Measurements from ENCODE around the gene ZNF397.
A peak's percentile ranks its signal among the peaks of the same experiment; 100 is the strongest.
"Not testable (repeated sequence)": the region's sequence is repeated elsewhere in the genome, so short reads cannot be mapped to it uniquely, and the experiment has no call there.

ZNF397 gene

DNA sequence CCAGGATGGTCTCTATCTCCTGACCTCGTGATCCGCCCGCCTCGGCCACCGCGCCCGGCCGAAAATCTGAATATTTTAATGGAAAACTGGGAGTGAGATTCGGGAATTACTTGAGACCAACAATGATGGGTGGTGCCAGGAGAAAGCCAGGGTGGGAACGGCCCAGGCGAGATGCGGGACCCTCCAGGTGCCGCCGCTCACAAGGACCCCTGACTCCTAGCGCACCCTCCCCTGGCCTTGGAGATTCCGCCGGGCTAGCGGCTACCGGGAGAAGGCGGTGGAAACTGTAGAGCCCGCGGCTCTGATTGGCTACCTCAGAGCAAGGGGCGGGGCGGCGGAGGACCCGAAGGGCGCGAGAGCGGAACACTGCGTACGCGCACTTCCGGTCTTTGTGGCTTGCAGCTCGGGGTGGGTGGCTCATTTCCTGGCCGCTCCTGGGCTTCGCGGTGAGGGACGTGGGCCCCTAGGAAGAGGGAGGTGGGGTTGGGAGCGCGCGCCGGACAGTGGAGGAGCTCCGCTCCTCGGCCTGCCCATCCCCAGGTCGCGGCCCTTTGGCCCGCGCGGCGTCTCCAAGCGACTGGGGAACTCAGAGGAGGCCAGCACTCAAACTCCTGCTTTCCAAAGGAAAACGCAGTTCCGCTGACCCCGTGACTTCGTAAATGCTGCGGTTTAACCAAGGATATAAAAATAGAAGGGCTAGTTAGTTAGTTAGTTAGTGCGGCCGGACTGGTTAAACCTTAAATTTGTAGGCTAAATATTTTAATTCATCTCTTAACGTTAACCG is at the start of gene ZNF397:
Gene ZNF397 (plus strand): TSS at position 371 of the 784 bp plus-strand sequence. CDS start 1,437 bp downstream, outside the sequence.
- peak; percentile 96 for DNase-seq (ENCODE audit: low read depth)

DNA sequence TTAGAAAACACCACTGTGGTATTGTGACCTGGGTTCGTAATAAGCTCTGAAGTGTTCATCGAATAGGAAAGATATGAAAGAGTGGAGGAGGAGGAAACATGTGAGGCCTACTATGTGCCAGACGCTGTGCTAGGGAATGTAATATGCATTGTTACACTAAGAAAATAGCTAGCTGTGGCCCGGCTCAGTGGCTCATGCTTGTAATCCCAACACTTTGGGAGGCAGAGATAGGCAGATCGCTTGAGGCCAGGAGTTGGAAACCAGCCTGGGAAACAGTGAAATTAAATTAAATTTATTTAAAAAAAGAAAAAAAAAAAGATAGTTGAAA is 49.2 kb upstream of the ZNF397 start:
- no peak for DNase-seq (ENCODE audit: low read depth)

DNA sequence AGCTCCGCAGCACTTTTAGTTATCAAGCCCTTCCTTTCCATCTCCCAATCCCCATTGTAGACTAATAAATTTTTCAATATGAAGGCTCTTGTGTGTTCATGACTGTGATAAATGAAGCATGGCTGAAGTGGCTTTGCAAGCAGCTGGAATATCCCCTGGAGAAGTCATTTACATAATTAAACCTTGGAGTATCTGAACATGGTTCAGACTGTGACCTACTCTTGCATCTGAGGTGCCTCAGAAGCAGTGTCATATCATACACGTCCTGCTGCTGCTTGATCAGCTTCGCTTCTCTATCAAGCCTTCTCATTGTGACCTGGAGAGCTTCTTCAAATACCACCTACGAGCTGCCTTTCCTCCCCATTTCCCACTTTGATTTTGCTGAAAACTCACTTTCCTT is 48.4 kb upstream of the ZNF397 start:
- DNase-seq (ENCODE audit: low read depth) = no peak

DNA sequence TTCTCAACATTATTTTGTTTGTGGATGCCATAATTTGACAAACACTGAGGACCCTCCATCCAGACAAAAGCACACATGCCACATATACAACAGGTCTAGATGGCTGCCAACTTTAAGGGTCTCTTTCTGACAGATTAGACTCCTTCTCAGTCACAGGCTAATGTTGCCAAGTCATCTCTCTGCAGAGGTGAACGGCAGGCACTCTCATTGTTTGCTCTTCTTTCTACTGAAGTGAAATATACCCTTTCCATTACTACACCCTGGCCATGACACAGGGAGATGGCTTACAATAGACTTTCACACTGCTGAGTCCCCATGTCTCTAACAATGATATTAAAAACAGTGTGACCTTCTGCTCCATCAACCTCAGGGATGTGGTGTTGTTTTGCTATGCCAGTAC is 47.5 kb upstream of the ZNF397 start:
- no peak for DNase-seq (ENCODE audit: low read depth)

DNA sequence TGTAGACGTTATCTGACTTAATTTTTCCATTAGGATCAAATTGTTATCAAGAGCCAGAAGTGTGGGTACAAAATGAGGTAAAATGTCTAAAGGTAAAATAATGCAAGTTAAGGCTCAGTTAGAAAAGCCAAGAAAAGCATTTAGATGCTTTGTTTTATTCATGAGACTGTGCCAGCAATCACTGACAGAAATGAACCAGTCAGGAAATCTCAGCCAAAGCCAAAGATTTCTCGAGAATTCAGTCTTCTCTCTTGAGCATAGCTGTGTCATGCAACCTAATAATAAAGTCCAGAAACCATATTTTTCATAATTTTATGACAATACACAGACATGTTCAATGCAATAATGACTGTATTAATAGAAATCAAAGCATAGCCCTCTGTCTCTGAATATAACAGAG is 43.5 kb upstream of the ZNF397 start:
- DNase-seq (ENCODE audit: low read depth) = no peak

DNA sequence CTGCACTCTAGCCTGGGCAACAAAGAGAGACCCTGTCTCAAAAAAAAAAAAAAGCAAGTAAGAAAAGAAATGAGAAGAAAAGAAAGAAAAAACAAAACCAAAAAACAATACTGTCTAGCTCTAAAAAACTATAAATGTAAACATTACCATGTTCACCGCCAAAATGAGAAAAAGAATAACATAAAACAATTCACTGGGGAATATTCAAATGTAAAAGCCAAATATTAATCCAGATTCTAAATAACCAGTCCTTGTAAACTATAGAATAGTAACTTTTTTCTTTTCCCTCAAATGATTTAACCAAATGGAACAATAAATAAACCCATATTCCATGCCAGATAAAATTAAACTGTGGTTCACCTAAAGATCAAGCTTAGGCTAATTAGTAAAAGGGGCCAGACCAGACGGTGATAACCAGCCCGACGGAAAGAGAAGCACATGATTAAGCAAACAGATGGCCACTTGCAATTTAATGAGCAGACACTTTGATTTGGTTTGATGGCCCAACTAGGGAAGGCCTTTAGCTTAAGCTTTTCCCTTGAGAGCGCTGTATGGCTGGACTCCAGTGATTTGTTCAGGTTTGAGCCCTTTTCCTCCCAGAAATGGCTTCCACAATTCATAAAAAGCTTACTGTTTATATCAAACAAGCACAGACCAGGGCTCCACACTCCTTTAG is 39.4 kb upstream of the ZNF397 start:
- no peak for DNase-seq (ENCODE audit: low read depth)

DNA sequence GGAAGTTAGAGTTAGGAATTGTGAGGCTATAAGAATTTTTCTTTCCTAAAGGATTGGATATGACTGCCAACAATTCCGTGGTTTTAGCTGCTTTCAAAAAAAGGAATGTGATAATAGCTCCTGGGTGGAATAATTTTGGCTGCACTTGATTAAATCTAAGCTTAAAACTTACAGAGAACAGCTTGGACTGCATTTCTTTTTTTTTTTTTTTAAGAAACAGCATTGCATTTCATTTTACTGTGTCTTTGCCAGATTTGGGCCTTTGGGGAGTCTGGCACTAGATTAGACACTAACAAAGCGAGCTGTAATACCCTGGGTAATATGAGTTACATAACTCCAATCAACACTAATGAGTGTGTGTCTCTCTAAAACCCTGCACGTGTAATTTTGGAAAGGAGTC is 37.8 kb upstream of the ZNF397 start:
- DNase-seq (ENCODE audit: low read depth) = peak; percentile 58

DNA sequence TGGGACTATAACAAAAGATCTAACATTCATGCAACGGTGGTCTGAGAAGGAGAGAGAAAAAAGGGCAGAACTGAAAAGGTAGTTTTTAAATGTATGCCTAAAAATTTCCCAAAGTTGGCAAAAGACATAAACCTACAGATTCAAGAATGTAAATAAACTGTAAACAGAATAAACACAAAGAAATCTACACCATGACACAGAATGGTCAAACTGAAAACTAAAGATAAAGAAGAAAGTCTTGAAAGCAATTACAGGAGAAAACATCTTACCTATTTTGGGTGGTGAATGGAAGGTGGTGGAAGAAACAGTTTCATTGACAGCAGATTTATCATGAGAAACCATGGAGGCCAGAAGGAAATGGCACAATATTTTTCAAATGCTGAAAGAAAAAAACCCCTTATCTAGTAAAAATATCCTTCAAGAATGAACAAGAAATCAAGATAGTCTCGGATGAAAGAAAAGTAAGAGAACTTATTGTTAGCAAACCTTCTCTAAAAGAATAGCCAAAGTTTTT is 35.6 kb upstream of the ZNF397 start:
- DNase-seq (ENCODE audit: low read depth) = no peak

DNA sequence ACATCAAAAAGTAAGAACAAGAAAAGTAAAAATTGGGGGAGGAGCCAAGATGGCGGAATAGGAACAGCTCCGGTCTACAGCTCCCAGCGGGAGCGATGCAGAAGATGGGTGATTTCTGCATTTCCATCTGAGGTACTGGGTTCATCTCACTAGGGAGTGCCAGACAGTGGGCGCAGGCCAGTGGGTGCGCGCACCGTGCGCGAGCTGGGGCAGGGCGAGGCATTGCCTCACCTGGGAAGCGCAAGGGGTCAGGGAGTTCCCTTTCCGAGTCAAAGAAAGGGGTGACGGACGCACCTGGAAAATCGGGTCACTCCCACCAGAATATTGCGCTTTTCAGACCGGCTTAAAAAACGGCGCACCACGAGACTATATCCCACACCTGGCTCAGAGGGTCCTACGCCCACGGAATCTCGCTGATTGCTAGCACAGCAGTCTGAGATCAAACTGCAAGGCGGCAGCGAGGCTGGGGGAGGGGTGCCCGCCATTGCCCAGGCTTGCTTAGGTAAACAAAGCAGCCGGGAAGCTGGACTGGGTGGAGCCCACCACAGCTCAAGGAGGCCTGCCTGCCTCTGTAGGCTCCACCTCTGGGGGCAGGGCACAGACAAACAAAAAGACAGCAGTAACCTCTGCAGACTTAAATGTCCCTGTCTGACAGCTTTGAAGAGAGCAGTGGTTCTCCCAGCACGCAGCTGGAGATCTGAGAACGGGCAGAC is 34.9 kb upstream of the ZNF397 start:
- DNase-seq (ENCODE audit: low read depth) = not testable (repeated sequence)

DNA sequence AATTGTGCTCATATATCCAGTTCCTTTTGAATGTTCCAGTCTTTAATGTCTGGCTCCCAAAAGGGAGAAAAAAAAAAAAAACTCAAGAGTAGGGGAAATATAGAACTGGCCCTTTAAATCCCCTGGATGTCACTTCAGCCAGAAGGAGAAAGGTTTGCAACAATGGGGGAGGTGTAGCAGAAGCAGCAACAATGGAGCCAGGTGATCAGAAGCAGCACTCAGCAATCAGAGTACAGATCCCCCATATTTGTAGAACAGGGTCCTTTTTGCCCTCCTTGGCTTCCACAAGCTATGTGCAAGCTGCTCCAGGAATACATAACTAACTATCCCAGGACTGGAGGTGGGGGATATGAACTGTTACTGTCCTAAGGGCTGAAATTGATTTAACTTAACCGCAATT is 25.8 kb upstream of the ZNF397 start:
- DNase-seq (ENCODE audit: low read depth) = no peak

DNA sequence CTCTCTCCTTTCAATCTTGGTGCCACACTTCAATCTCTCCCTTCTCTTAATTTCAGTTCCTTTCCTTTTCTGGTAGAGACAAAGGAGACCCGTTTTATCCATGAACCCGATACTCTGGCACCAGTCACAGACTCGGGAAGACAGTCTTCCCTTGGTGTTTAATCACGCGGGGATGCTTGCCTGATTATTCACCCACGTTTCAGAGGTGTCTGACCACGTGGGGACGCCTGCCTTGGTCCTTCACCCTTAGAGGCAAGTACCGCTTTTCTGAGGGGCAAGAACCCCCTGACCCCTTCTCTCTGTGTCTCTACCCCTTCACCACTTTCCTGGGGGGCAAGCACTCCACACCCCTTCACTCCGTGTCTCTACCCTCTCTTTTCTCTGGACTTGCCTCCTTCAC is 24.2 kb upstream of the ZNF397 start:
- not testable (repeated sequence) for DNase-seq (ENCODE audit: low read depth)

DNA sequence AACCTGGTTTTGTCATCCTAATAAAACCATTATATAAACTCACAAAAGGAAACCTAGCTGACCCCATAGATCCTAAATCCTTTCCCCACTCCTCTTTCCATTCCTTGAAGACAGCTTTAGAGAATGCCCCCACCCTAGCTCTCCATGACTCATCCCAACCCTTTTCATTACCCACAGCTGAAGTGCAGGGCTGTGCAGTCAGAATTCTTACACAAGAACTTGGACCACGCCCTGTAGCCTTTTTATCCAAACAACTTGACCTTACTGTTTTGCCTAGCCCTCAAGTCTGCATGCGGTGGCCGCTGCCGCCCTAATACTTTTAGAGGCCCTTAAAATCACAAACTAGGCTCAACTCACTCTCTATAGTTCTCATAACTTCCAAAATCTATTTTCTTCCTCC is 21.5 kb upstream of the ZNF397 start:
- DNase-seq (ENCODE audit: low read depth) = peak; percentile 4

DNA sequence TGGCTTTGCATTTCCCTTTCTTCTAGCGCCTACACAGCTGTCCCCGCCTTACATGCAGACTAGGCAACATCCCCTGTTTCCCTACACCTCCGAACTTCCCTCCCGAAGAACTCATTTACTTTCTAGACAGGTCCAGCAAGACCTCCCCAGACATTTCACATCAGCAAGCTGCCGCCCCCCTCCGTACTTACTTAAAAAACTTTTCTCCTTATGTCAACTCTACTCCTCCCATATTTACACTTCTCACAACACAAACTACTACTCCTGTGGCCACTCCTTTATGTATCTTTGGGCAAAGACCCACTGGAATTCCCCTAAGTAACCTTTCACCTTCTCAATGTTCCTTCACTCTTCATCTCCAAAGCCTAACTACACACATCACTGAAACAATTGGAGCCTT is 20.4 kb upstream of the ZNF397 start:
- DNase-seq (ENCODE audit: low read depth) = no peak

DNA sequence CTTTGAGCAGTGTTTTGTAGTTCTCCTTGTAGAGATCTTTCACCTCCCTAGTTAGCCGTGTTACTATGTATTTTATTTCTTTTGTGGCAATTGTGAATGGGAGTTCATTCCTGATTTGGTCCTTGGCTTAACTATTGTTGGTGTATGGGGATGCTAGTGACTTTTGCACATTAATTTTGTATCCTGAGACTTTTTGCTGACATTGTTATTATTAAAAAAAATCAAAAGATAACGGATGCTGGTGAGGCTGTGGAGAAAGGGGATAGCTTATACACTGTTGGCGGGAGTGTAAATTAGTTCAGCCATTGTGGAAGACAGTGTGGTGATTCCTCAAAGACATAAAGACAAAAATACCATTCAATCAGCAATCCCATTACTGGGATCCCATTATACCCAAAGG is 17.0 kb upstream of the ZNF397 start:
- DNase-seq (ENCODE audit: low read depth) = no peak

DNA sequence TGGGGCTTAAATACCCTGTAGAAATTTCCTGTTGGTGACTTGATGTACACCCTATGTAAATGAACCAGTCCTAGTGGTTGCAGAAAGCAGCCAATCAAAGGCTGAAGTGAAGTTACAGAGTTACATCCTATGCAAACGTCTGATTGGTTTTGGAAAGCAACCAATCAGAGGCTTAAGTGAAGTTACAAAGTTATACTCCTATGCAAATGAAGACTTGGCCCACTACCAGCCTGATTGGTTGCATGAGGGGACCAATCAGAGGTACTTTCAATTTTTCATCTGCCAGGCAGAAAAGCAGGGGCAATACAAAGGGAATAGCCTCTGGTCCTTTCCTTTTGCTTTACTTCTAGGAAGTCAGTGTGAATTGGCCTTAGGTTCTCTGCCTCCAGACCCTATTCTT is 13.6 kb upstream of the ZNF397 start:
- DNase-seq (ENCODE audit: low read depth) = peak; percentile 30

DNA sequence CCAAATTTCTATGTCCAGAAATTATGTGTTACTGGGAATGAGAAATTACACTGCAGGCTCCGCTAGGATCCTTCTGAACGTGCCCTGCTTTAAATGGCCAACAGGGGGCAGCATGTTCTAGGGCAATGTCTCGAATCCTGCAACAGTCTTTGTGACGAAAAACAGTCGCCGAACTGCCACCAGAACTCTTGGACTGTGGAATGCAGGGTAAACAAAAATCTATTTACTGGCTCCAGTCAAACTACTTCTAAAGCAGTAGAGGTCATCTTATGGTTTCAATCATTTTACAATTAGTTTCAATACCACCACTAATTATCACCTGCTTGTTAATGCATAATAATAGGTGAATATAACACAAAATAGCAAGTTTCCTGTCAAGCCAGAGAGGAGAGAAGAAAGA is 9.8 kb upstream of the ZNF397 start:
- DNase-seq (ENCODE audit: low read depth) = peak; percentile 72

DNA sequence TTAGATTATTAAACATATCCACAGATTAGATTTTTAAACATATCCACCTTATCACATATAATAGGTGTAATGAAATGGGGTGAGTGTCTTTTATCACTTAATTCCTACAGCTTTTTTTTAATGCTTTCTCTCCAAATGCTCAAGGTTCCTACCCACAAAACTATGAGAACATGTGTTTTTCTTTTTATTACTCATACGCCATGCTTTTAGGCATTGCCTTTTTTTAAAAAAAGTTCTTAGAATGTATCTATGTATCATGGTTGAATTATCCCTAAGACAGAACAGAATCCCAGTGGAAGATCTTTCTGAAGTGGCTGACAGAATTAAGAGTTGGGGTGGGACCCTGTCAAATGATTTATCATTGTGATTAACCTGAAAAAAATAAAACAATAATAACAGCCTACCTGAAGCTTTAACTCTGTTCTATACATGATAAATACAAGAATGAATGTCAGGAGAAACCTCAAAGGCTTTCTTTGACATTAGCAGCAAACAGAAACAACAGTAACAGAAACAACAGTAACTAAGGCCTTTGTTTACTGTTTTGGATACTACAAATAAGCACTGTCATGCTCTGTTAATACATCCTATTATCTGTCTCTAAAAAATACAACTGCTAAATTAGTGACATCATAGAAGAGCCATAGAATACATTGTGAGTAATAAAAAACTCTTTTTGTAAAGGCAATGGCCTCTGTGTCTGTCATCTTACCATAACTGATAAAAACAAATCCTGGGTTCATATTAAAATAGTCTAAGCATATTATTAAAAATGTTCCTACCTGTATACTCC is 4.1 kb upstream of the ZNF397 start:
- DNase-seq (ENCODE audit: low read depth) = no peak

DNA sequence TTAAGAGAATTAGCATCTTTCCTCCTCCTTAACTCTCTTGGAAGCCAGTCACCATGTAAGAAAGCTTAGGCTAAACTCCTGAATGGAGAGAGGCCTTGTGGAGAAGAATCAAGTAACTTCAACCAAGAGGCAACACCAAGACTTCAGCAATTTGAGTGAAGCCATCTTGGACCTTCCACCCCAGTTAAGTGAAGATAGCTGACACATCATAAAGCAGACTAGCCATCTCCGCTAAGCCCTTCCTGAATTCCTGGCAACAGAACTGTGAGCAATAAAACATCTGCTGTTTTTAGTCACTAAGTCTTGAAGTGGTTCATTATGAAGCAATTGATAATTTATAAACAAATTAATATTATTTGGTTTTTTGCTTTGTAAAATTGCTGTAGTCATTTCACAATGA is 1.5 kb upstream of the ZNF397 start:
- no peak for DNase-seq (ENCODE audit: low read depth)

DNA sequence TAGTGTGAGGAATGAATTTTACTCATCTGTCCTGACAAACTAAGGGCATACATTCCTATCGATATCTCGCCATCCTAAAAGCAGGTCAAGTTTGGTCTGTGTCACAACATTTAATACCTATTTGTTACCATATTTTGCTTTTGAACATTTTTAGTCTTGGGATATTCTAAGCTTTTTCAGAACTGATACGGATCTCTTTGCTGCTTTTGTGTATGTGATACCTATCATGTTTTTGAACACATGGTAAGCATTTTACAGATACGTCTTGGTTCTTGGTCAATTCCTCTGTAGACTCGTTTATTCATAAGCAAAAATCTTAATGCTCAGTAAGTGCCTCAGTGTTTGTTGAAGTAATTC is 592 bp downstream of the ZNF397 start:
- DNase-seq (ENCODE audit: low read depth) = no peak

DNA sequence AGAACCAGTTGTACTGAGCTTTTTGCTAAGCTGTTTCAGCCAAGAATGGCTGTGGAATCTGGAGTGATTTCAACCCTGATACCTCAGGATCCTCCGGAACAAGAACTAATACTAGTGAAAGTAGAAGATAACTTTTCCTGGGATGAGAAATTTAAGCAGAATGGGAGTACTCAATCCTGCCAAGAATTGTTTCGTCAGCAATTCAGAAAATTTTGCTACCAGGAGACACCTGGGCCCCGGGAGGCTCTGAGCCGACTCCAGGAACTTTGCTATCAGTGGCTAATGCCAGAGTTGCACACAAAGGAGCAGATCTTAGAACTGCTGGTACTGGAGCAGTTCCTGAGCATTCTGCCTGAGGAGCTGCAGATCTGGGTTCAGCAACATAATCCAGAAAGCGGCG is 1.6 kb downstream of the ZNF397 start:
- no peak for DNase-seq (ENCODE audit: low read depth)

DNA sequence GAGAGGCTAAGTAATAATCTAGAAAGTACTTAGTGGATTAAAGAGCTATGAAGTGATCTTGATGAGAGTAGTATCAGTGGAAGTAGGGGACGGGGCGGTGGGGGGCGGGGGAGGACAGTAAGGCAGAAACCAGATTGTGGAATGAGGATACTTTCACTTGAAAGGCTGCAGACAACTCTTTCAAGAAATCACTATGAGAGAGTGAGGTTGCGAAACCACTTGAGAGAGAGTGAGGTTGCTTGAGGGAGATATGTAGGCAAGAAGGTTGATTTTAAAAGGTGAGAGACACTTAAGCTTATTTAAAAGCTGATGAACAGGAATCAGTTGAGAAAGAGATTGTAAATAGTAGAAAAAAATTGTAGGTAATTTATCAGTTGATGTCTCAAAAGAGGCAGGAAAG is 3.8 kb downstream of the ZNF397 start:
- no peak for DNase-seq (ENCODE audit: low read depth)

DNA sequence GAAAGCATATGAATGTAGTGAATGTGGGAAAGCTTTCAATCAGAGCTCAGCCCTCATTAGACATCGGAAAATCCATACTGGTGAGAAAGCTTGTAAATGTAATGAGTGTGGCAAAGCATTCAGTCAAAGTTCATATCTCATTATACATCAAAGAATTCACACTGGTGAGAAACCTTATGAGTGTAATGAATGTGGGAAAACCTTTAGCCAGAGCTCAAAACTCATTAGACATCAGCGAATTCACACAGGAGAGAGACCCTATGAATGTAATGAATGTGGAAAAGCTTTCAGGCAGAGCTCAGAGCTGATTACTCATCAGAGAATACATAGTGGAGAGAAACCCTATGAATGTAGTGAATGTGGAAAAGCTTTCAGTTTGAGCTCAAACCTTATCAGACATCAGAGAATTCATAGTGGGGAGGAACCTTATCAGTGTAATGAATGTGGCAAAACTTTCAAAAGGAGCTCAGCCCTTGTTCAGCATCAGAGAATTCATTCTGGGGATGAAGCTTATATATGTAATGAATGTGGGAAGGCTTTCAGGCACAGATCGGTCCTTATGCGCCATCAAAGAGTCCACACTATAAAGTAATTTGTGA is 5.0 kb downstream of the ZNF397 start:
- no peak for DNase-seq (ENCODE audit: low read depth)
